SK-N-SH (cell line): ENCODE data around the gene GRIN2A. TPM values are rescaled to one million over a fixed set of nuclear protein-coding genes. Genes with fewer than 3 reads are reported as not detected.

Experiments
- CTCF ChIA-PET: fragments of 300-600, 350-600 bp; formaldehyde crosslinking; extraction: SDS; loops from one replicate; lab custom pipeline; 2021; lab: Yijun Ruan, JAX
- POLR2A ChIA-PET: fragments of 350-600 bp; sonication (Branson Sonifier 250); formaldehyde crosslinking; extraction: SDS; loops from one replicate; lab custom pipeline; 2020; ENCODE audit warnings: antibody characterized with exemption, inconsistent platforms; lab: Yijun Ruan, JAX
- DNase-seq: peaks from one replicate; pipeline ENCODE4 v3.0.0; 2012
- H2AFZ ChIP-seq: fragments of 200-600 bp; sonication (generic); 2 replicates; pipeline ENCODE4 v1.8.1; 2016; ENCODE audit warnings: antibody characterized with exemption, mild to moderate bottlenecking, low read depth
- H3F3A ChIP-seq: fragments of 200-600 bp; sonication (generic); replicated peaks from 2 replicates; pipeline ENCODE3; 2016; ENCODE audit warnings: antibody characterized with exemption, mild to moderate bottlenecking; ENCODE audit not compliant: insufficient read depth
- H3K27ac ChIP-seq, 2 experiments: fragments of 200-500 bp in 1 of 2; fragments of 200-600 bp in 1 of 2; sonication (Bioruptor generic) in 1 of 2; sonication (generic), shearing (Covaris generic) in 1 of 2; 2 replicates each; pipeline versions ENCODE4 v1.5.1 to v1.6.1; 2014 to 2016; ENCODE audit warnings: low read depth in 2 of 2, inconsistent platforms in 1 of 2, low read length in 1 of 2, mild to moderate bottlenecking in 1 of 2, mixed read lengths in 1 of 2
- H3K27me3 ChIP-seq: fragments of 200-600 bp; sonication (generic), shearing (Covaris generic); 2 replicates; pipeline ENCODE4 v1.6.1; 2016; ENCODE audit warnings: mixed run types; ENCODE audit not compliant: insufficient read depth
- H3K36me3 ChIP-seq, 2 experiments: fragments of 200-500 bp in 1 of 2; fragments of 200-600 bp in 1 of 2; sonication (Bioruptor generic) in 1 of 2; sonication (generic) in 1 of 2; replicated peaks in 1 of 2; 2 replicates each; pipeline versions ENCODE3 to v1.5.1; 2014 to 2016; ENCODE audit warnings: low read length in 1 of 2, mild to moderate bottlenecking in 1 of 2; ENCODE audit not compliant: insufficient read depth in 2 of 2, control insufficient read depth in 1 of 2
- H3K4me1 ChIP-seq, 2 experiments: fragments of 200-500 bp in 1 of 2; fragments of 200-600 bp in 1 of 2; sonication (Bioruptor generic) in 1 of 2; sonication (generic), shearing (Covaris generic) in 1 of 2; 2 replicates each; pipeline versions ENCODE4 v1.5.1 to v1.6.1; 2014 to 2016; ENCODE audit warnings: low read depth in 1 of 2, low read length in 1 of 2, mixed run types in 1 of 2; ENCODE audit not compliant: insufficient read depth in 2 of 2, control insufficient read depth in 1 of 2
- H3K4me2 ChIP-seq: fragments of 200-600 bp; sonication (generic), shearing (Covaris generic); 2 replicates; pipeline ENCODE4 v1.6.1; 2017; ENCODE audit warnings: mixed run types
- H3K4me3 ChIP-seq, 2 experiments: fragments of 200-500 bp in 1 of 2; fragments of 200-600 bp in 1 of 2; sonication (Bioruptor generic) in 1 of 2; sonication (generic), shearing (Covaris generic) in 1 of 2; 2 replicates each; pipeline versions ENCODE4 v1.5.1 to v1.8.1; 2014 to 2016; ENCODE audit warnings: low read depth in 2 of 2, inconsistent platforms in 1 of 2, low read length in 1 of 2, mild to moderate bottlenecking in 1 of 2, mixed read lengths in 1 of 2, moderate library complexity in 1 of 2
- H3K79me2 ChIP-seq: fragments of 200-600 bp; sonication (generic); 2 replicates; pipeline ENCODE4 v1.8.1; 2017; ENCODE audit warnings: mild to moderate bottlenecking; ENCODE audit not compliant: insufficient read depth
- H3K9ac ChIP-seq: fragments of 200-600 bp; sonication (generic); 2 replicates; pipeline ENCODE4 v1.6.1; 2017; ENCODE audit warnings: mixed run types
- H3K9me2 ChIP-seq: fragments of 200-600 bp; sonication (generic); 2 replicates; pipeline ENCODE4 v1.6.1; 2017; ENCODE audit warnings: mixed run types
- H3K9me3 ChIP-seq: fragments of 200-600 bp; sonication (generic); 2 replicates; pipeline ENCODE4 v1.6.1; 2017; ENCODE audit warnings: mixed run types, mild to moderate bottlenecking, moderate library complexity
- H4K20me1 ChIP-seq: fragments of 200-600 bp; sonication (generic); 2 replicates; pipeline ENCODE4 v1.6.1; 2017; ENCODE audit warnings: mild to moderate bottlenecking, mixed run types; ENCODE audit not compliant: insufficient read depth
- CTCF ChIP-seq: fragments of 200-600 bp; sonication (generic); IDR thresholded peaks from 2 replicates; pipeline ENCODE4 v1.6.1; 2017; ENCODE audit warnings: antibody characterized with exemption, mild to moderate bottlenecking, moderate library complexity
- ELF1 ChIP-seq: IDR thresholded peaks from 2 replicates; pipeline ENCODE4 v1.4.0; 2012
- EP300 ChIP-seq, 2 experiments: IDR thresholded peaks; 2 replicates each; pipeline versions ENCODE4 v1.4.0 to v1.6.1; 2012; ENCODE audit warnings: borderline replicate concordance in 1 of 2, low read depth in 1 of 2, low read length in 1 of 2
- EZH2phosphoT487 ChIP-seq: fragments of 200-600 bp; sonication (generic); IDR thresholded peaks from 2 replicates; pipeline ENCODE4 v1.6.1; 2017; ENCODE audit warnings: low read depth, mixed run types, mild to moderate bottlenecking, antibody characterized with exemption, moderate library complexity, borderline replicate concordance
- FOSL2 ChIP-seq: IDR thresholded peaks from 2 replicates; pipeline ENCODE4 v1.4.0; 2012; ENCODE audit warnings: low read depth, mild to moderate bottlenecking, moderate library complexity, borderline replicate concordance
- FOXM1 ChIP-seq: IDR thresholded peaks from 2 replicates; pipeline ENCODE4 v1.4.0; 2012; ENCODE audit warnings: low read depth, mild to moderate bottlenecking
- GABPA ChIP-seq: IDR thresholded peaks from 2 replicates; pipeline ENCODE4 v1.4.0; 2012; ENCODE audit warnings: low read depth, mild to moderate bottlenecking
- GATA2 ChIP-seq: sonication (generic); formaldehyde crosslinking; IDR thresholded peaks from 2 replicates; pipeline ENCODE4 v1.5.0; 2020; ENCODE audit warnings: mild to moderate bottlenecking, missing genetic modification reagents
- PBX3 ChIP-seq: IDR thresholded peaks from 2 replicates; pipeline ENCODE4; 2012
- POLR2AphosphoS5 ChIP-seq: IDR thresholded peaks from 2 replicates; pipeline ENCODE4 v1.6.1; 2012; ENCODE audit warnings: low read depth, low read length
- RAD21 ChIP-seq: IDR thresholded peaks from 2 replicates; pipeline ENCODE4 v1.6.1; 2012; ENCODE audit warnings: mild to moderate bottlenecking, low read length
- RFX5 ChIP-seq: IDR thresholded peaks from 2 replicates; pipeline ENCODE4 v1.6.1; 2012; ENCODE audit warnings: mild to moderate bottlenecking, improper control_type of control experiment, low read length
- SIN3A ChIP-seq: IDR thresholded peaks from 2 replicates; pipeline ENCODE4 v1.6.1; 2012; ENCODE audit warnings: low read depth, mild to moderate bottlenecking, low read length, moderate library complexity, borderline replicate concordance
- TAF1 ChIP-seq: IDR thresholded peaks from 2 replicates; pipeline ENCODE4 v1.6.1; 2012; ENCODE audit warnings: low read depth, mild to moderate bottlenecking, low read length, moderate library complexity, borderline replicate concordance
- TCF12 ChIP-seq: IDR thresholded peaks from 2 replicates; pipeline ENCODE4 v1.4.0; 2012
- TEAD4 ChIP-seq: IDR thresholded peaks from 2 replicates; pipeline ENCODE4 v1.4.0; 2012; ENCODE audit warnings: mild to moderate bottlenecking, borderline replicate concordance; ENCODE audit not compliant: insufficient read depth
- ZBTB33 ChIP-seq: IDR thresholded peaks from 2 replicates; pipeline ENCODE4 v1.4.0; 2012; ENCODE audit warnings: low read depth, borderline replicate concordance
- WGBS: methylation state at CpG from one replicate; pipeline ENCODE4 v1.1.6; 2017; ENCODE audit warnings: low lambda C conversion rate; 5-methylcytosine and 5-hydroxymethylcytosine counted together
- polyA plus RNA-seq, 3 experiments: library from polyadenylated mRNA; depleted of rRNA; stranded (reverse); fragments of >200 nt; gene quantifications; 2 replicates each; pipeline ENCODE4 v1.2.3, GENCODE V29; 2012
- TF ChIP-seq, protein P1 (sequence below): fragments of 150-350 bp; IDR thresholded peaks from 2 replicates; pipeline ENCODE4 v1.6.1; 2017; ENCODE audit warnings: antibody characterized with exemption, low read length, low read depth, borderline replicate concordance
- TF ChIP-seq, protein P2 (sequence below): fragments of 150-350 bp; IDR thresholded peaks from 2 replicates; pipeline ENCODE4 v1.6.1; 2016; ENCODE audit warnings: mild to moderate bottlenecking, low read depth, low read length

GRIN2A gene
- polyA plus RNA-seq, 1 of the 3 experiments (the other 2 are of a cell fraction): not detected

DNA sequence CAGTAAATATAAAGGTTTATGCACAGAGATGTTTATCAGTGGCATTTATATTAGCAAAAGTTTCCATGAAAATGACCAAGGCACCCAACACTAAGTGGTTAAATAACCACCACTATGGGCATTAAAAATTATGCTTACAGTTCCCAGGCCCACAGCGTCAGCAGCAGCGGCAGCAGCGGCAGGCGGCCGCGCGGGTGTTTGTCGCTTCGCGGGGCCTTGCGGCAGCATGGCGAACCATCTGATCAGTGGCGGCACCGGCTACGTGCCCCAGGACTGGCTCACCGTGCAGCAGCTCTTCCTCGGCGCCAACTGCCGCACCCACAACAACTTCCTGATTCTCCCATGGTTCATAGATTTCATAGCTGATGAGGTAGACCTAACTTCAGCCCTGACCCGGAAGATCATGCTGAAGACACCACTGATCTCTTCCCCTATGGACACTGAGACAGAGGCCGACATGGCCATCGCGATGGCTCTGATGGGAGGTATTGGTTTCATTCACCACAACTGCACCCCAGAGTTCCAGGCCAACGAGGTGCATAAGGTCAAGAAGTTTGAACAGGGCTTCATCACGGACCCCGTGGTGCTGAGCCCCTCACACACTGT lies 71.0 kb downstream of the GRIN2A start:
- H3K27me3 ChIP-seq: no peaks in the 10 kb centered on the region
- ChIA-PET POLR2A (no interaction called here), CTCF (no interaction called here)
- no peak for DNase-seq
- no peaks in the 10 kb centered on the region for H3K9me2 ChIP-seq
- no peaks in the 10 kb centered on the region for H3K9me3 ChIP-seq
- H2AFZ ChIP-seq: no peak overlapping the region
- no peak overlapping the region for H3K9ac ChIP-seq
- H3K79me2 ChIP-seq: no peaks in the 10 kb centered on the region
- H3K4me3 ChIP-seq: no peak overlapping the region
- no peaks in the 10 kb centered on the region for H3F3A ChIP-seq
- H3K4me1 ChIP-seq: no peaks in the 10 kb centered on the region
- H4K20me1 ChIP-seq: no peaks in the 10 kb centered on the region
- no peak overlapping the region for H3K4me2 ChIP-seq
- no peak for TF ChIP-seq EP300 (IDR thresholded peaks at IDR 0.05; ENCODE audit: borderline replicate concordance in 1 of 2, low read depth in 1 of 2, low read length in 1 of 2)
- H3K36me3 ChIP-seq: no peaks in the 10 kb centered on the region
- WGBS: 72% methylated on average over 19 of the region's 26 CpGs
- no peak overlapping the region for H3K27ac ChIP-seq

- H2AFZ ChIP-seq: no peak overlapping the region
- no peak overlapping the region for H3K9ac ChIP-seq
- no peaks in the 10 kb centered on the region for H3K4me1 ChIP-seq
- DNase-seq: no peak
- no peaks in the 10 kb centered on the region for H3K27me3 ChIP-seq
- no peak overlapping the region for H3K27ac ChIP-seq
- TF ChIP-seq EZH2phosphoT487: no peak
- TF ChIP-seq GATA2 (CRISPR knock-in tag): no peak
- no peak for TF ChIP-seq FOXM1
- no peak for TF ChIP-seq PBX3
- TF ChIP-seq CTCF: no peak
- TF ChIP-seq, protein P1, sequence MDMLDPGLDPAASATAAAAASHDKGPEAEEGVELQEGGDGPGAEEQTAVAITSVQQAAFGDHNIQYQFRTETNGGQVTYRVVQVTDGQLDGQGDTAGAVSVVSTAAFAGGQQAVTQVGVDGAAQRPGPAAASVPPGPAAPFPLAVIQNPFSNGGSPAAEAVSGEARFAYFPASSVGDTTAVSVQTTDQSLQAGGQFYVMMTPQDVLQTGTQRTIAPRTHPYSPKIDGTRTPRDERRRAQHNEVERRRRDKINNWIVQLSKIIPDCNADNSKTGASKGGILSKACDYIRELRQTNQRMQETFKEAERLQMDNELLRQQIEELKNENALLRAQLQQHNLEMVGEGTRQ: no peak
- no peak for TF ChIP-seq TCF12
- TF ChIP-seq POLR2AphosphoS5: no peak
- TF ChIP-seq, protein P2, sequence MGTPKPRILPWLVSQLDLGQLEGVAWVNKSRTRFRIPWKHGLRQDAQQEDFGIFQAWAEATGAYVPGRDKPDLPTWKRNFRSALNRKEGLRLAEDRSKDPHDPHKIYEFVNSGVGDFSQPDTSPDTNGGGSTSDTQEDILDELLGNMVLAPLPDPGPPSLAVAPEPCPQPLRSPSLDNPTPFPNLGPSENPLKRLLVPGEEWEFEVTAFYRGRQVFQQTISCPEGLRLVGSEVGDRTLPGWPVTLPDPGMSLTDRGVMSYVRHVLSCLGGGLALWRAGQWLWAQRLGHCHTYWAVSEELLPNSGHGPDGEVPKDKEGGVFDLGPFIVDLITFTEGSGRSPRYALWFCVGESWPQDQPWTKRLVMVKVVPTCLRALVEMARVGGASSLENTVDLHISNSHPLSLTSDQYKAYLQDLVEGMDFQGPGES: no peak
- no peak for TF ChIP-seq TAF1
- TF ChIP-seq FOSL2: no peak
- TF ChIP-seq ELF1: no peak
- no peak for TF ChIP-seq RFX5
- TF ChIP-seq EP300 (IDR thresholded peaks at IDR 0.05; ENCODE audit: borderline replicate concordance in 1 of 2, low read depth in 1 of 2, low read length in 1 of 2): no peak
- TF ChIP-seq SIN3A: no peak
- no peak for TF ChIP-seq TEAD4
- no peak for TF ChIP-seq RAD21
- no peak for TF ChIP-seq ZBTB33
- no peak for TF ChIP-seq GABPA
- H4K20me1 ChIP-seq: no peaks in the 10 kb centered on the region
- no peaks in the 10 kb centered on the region for H3K9me2 ChIP-seq
- H3K79me2 ChIP-seq: no peaks in the 10 kb centered on the region
- H3K4me3 ChIP-seq: no peak overlapping the region
- POLR2A ChIA-PET: no interaction called here
- no peak overlapping the region for H3K4me2 ChIP-seq
- H3K36me3 ChIP-seq: no peaks in the 10 kb centered on the region
- CTCF ChIA-PET: no interaction called here
- no peaks in the 10 kb centered on the region for H3F3A ChIP-seq
- 14% methylated on average over 4 of the region's 4 CpGs for WGBS
- H3K9me3 ChIP-seq: no peaks in the 10 kb centered on the region
Observed at GRCh38 chr16:10110552-10110951, 71.7 kb downstream of the GRIN2A start.
